NCI-H1930 (cell line): Measurements from ENCODE around the gene B3GALT4.

ENCODE experiments used
- DNase-seq, 2 experiments: peaks; one replicate each; lab custom pipeline; 2025; lab: John Stamatoyannopoulos, UW

The B3GALT4 gene

GRCh38 chr6:33315793-33316602 lies 39.1 kb downstream of the B3GALT4 start:
- no peak for DNase-seq

GRCh38 chr6:33316603-33317418 lies 39.9 kb downstream of the B3GALT4 start:
- DNase-seq = no peak

GRCh38 chr6:33317419-33317668 lies 40.4 kb downstream of the B3GALT4 start:
- DNase-seq = no peak

- DNase-seq = peak; percentile 93
These were observed 40.9 kb downstream of the B3GALT4 start, which contains the start of gene ZBTB22 for GRCh38 chr6:33317669-33318425. Gene ZBTB22 (minus strand): TSS chr6:33317744. CDS start chr6:33316916, 828 bp downstream.

- no peak for DNase-seq
These were observed 41.6 kb downstream of the B3GALT4 start for GRCh38 chr6:33318426-33319073.

GRCh38 chr6:33319939-33320314 lies 43.0 kb downstream of the B3GALT4 start:
- no peak for DNase-seq

GRCh38 chr6:33320315-33321181 lies 43.6 kb downstream of the B3GALT4 start:
- DNase-seq = no peak

GRCh38 chr6:33321227-33321626 lies 44.3 kb downstream of the B3GALT4 start:
- no peak for DNase-seq

GRCh38 chr6:33323623-33323948 lies 46.7 kb downstream of the B3GALT4 start:
- DNase-seq = peak in 1 of 2 experiments; percentile 60

- DNase-seq = no peak
These were observed 47.2 kb downstream of the B3GALT4 start for GRCh38 chr6:33324125-33324524.
